Pancreas (tissue), 10 donors: ENCODE data around the gene GSAP. TPM values are rescaled to one million over a fixed set of nuclear protein-coding genes. Genes with fewer than 3 reads are reported as not detected.

Experiments used
- ATAC-seq, 4 donors: fragments of 200-7000 bp; cut with Tn5 transposase; one replicate each; pipeline versions ENCODE4 v1.8.0 to v1.9.1; 2020; ENCODE audit warnings: mild to moderate bottlenecking in 4 of 4, moderate library complexity in 4 of 4
- DNase-seq, 6 donors: peaks; one replicate each; pipeline ENCODE4 v3.0.0-alpha.2; 2020
- FAIRE-seq: peaks from 2 replicates; lab custom pipeline; 2012; peaks lifted over from hg19 to GRCh38; lab: Jason Lieb, UNC
- H3K27ac ChIP-seq, 4 donors: fragments of 200-600 bp; sonication (generic); 1 replicate in 3 of 4; 2 replicates in 1 of 4; pipeline versions ENCODE4 v1.5.0 to v1.8.0; 2020
- H3K27me3 ChIP-seq, 4 donors: fragments of 200-600 bp; one replicate each; pipeline ENCODE4 v1.8.0; 2021
- H3K36me3 ChIP-seq, 3 donors: fragments of 200-600 bp; sonication (generic) in 1 of 3; one replicate each; pipeline versions ENCODE4 v1.5.0 to v1.8.0; 2020 to 2021
- H3K4me1 ChIP-seq, 3 donors: fragments of 200-600 bp; one replicate each; pipeline ENCODE4 v1.8.0; 2021
- H3K4me3 ChIP-seq, 4 donors: fragments of 200-600 bp; sonication (generic) in 2 of 4; one replicate each; pipeline versions ENCODE4 v1.5.0 to v1.8.0; 2020 to 2021
- H3K9me3 ChIP-seq, 4 donors: fragments of 200-600 bp; one replicate each; pipeline ENCODE4 v1.8.0; 2021
- CTCF ChIP-seq, 4 donors: fragments of 200-600 bp; sonication (generic) in 3 of 4; IDR thresholded peaks; one replicate each; pipeline versions ENCODE4 v1.5.0 to v1.8.0; 2021; ENCODE audit warnings: antibody characterized with exemption in 4 of 4
- WGBS, 2 donors: extraction: QIAGEN DNeasy Blood & Tissue Kit; methylation state at CpG; one replicate each; pipeline ENCODE4 v1.1.7; 2013; 5-methylcytosine and 5-hydroxymethylcytosine counted together
- intact Hi-C, 3 donors: fragments of 100-400 bp; cut with DNase I; formaldehyde crosslinking; loops; one replicate each; pipeline versions ENCODE4 v1.11.1 to v1.14.2; 2022
- polyA plus RNA-seq, 2 donors: library from polyadenylated mRNA; stranded (reverse); fragments of 200-250 nt; gene quantifications; one replicate each; pipeline ENCODE4 v1.2.3, GENCODE V29; 2013
- total RNA-seq, 6 donors: library from RNA; stranded (reverse); fragmentation: NEBNext Ultra II Directional in 4 of 6; extraction: Animal tissue kit (Norgen Biotek cat#: 25700) in 4 of 6; gene quantifications; one replicate each; pipeline versions ENCODE4 v1.2.1 to v1.2.4, GENCODE V29; 2021 to 2023
- donor health status: healthy with polysubstance abuse.
- donor health status: DM: no; HTN: no; CAD: no; lungs with moderate emphysema.
- donor health status: DM: no; HTN: no; CAD: no.
- donor health status: control.
- donor health status: control.
- donor health status: Bipolar disorder and iron deficiency.
- donor health status: DM: yes; HTN: yes; CAD: no.
- donor health status: DM: no; HTN: no; CAD: no.
- donor health status: DM: no; HTN: no; CAD: no.
- donor health status: DM: yes; HTN: yes; CAD: no.

GSAP gene
- total and polyA plus RNA-seq, 8 donors = 5.3 to 22.7 (median 8.7) TPM

- DNase-seq = no peak
- FAIRE-seq = no peak
- Histone ChIP-seq H3K4me1 (no peaks in the 10 kb centered on the region), H3K9me3 (no peaks in the 10 kb centered on the region), H3K4me3 (no peak overlapping the region), H3K36me3 (peaks cover 0 to 11% (median 0%) of the 10 kb centered on the region in 3 donors), H3K27ac (no peak overlapping the region), H3K27me3 (no peaks in the 10 kb centered on the region)
- TF ChIP-seq CTCF (IDR thresholded peaks at IDR 0.05) = no peak
- intact Hi-C loops = no loop called here
- ATAC-seq = no peak
Measured at GRCh38 chr7:77382532-77382931, 33.6 kb downstream of the GSAP start.

DNA sequence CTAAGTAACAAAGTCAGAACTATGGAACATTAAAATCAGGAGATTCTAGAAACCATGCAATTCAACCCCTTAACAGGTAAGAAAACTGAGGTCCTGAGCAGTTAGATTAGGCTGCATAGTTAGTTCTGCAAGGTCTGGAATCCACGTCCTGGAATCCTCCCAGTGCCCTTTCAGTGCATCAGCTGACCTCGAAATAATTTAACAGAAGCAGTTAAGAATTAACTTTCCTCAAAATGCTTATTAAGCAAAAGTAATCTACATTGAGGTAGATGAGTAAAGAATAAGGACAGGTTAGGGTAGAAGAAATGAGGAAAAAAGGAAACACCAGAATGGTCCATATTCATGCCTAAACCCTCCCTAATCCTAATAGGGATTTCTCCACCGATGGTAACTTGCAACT is 37.6 kb downstream of the GSAP start:
- H3K9me3 ChIP-seq = no peaks in the 10 kb centered on the region
- no peak for TF ChIP-seq CTCF (IDR thresholded peaks at IDR 0.05)
- intact Hi-C loops = no loop called here
- WGBS, 2 donors = 74 to 82% methylated on average over 3 of the region's 3 CpGs
- FAIRE-seq (no peak), DNase-seq (no peak), ATAC-seq (no peak)
- no peaks in the 10 kb centered on the region for H3K4me1 ChIP-seq
- no peaks in the 10 kb centered on the region for H3K27me3 ChIP-seq
- peaks cover 0 to 5% (median 0%) of the 10 kb centered on the region in 3 donors for H3K36me3 ChIP-seq
- H3K4me3 ChIP-seq = no peak overlapping the region
- no peak overlapping the region for H3K27ac ChIP-seq

DNA sequence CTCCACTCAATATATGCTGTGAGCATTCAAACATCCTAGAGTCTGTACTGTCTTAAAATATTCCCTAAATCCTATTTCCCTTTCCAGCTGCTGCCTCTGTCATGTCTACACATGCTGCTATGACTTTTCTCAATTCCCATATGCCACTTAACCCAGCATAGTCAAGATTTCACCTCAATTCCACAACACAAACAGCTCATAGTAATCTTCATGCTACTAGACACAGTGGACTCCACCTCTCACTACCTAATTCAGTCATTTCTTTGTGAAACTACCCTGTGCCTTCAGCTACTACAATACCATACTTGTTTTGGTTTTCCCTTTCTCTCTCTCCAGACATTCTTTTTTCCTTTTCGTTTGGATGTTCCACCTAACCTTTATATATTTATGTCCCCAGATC is 45.5 kb downstream of the GSAP start:
- FAIRE-seq = no peak

DNA sequence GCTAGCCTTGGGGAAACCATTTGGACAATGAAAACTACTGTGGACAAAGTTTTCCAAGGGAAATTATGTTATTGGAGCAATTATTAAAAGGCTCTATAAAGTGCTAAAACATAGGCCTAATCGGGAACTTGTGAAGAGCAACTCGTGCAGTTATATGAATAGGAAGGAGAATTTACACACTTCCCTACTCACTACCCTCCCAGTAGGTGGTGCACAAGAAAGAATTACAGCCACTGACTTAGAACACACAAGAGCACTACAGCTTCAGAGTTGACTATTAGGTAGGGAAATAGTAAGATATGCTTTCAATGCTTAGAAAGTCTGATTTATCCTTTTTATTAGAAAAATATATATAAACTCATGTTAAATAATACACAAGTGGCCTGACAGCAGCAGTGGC is 47.2 kb downstream of the GSAP start:
- Histone ChIP-seq H3K36me3 (no peaks in the 10 kb centered on the region), H3K4me3 (no peak overlapping the region), H3K4me1 (no peaks in the 10 kb centered on the region), H3K27me3 (no peaks in the 10 kb centered on the region), H3K27ac (no peak overlapping the region), H3K9me3 (no peaks in the 10 kb centered on the region)
- no peak for TF ChIP-seq CTCF (IDR thresholded peaks at IDR 0.05)
- FAIRE-seq = no peak
- 83% methylated on average over 2 of the region's 2 CpGs for WGBS, 2 donors
- no peak for DNase-seq
- peak in 2 of 4 donors; percentile 34 to 36 for ATAC-seq
- intact Hi-C loops = no loop called here

More for the DNA sequence above, 45.5 kb downstream of the GSAP start:
- no peak for TF ChIP-seq CTCF (IDR thresholded peaks at IDR 0.05)
- Histone ChIP-seq H3K4me3 (no peak overlapping the region), H3K27me3 (no peaks in the 10 kb centered on the region), H3K36me3 (peaks cover 0 to 5% (median 0%) of the 10 kb centered on the region in 3 donors), H3K9me3 (no peaks in the 10 kb centered on the region), H3K27ac (no peak overlapping the region), H3K4me1 (no peaks in the 10 kb centered on the region)
- DNase-seq (no peak), ATAC-seq (no peak)
- WGBS, 2 donors = 56 to 58% methylated on average over 1 of the region's 1 CpG
- intact Hi-C loops = no loop called here

DNA sequence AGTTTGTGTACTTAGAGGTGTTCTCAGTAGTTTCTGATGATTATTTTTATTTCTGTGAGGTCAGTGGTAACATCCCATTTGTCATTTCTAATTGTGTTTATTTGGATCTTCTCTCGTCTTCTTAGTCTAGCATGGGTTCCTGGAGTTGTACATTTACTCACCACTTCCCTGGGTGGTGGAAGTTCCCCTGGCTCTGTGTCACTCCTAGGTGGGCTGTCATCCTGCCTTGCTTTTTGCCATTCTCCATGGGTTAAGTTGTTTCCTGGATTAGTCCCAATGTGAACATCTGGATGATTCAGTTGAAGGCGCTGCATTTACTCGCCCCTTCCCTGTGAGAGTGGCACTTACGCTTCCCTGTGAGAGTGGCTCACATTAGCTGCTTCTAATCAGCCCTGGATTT is 48.2 kb downstream of the GSAP start:
- WGBS, 2 donors = 96 to 98% methylated on average over 4 of the region's 4 CpGs
- no peak for ATAC-seq
- Histone ChIP-seq H3K36me3 (no peaks in the 10 kb centered on the region), H3K27ac (no peak overlapping the region), H3K9me3 (no peaks in the 10 kb centered on the region), H3K4me1 (no peaks in the 10 kb centered on the region), H3K27me3 (no peaks in the 10 kb centered on the region), H3K4me3 (no peak overlapping the region)
- FAIRE-seq = no peak
- no peak for TF ChIP-seq CTCF (IDR thresholded peaks at IDR 0.05)
- intact Hi-C loops = no loop called here
- DNase-seq = no peak
